ENCODE results near the gene VGLL4.

VGLL4 gene

DNA sequence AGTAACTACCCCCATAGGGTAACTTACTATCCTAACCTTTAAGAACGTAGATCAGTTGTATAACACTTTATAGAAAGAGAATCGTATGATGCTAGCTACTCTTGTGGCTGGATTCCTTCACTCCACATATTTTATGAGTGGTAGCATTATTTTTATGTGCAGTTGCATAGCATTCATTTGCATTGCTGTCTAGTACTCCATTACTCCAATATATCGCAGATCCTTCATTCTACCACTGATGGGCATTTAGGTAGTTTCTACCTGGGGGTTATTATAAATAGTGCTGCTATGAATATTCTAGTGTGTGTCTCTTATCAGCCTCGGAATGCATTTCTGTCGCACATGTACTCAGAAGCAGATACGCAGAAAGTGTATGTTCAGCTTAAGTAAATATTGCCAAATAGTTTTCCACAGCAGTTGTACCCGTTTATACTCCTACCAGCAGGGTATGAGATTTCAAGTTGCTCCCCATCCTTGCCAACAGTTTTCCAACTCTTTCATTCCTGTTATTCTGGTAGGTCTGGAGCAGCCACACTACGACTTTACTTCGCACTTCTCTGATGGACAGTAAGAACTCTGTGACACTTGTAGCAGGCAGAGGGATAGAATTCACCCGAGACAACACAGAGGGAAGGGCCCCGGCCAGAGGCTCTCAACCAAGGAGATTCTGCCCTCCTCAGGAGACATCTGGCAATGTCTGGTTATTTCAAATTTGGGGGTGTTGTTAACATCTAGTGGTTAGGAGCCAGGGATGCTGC, 9.8 kb upstream of the VGLL4 start:
- FAIRE-seq (no peak), DNase-seq (ENCODE audit: insufficient read length, low spot score) (no peak)

DNA sequence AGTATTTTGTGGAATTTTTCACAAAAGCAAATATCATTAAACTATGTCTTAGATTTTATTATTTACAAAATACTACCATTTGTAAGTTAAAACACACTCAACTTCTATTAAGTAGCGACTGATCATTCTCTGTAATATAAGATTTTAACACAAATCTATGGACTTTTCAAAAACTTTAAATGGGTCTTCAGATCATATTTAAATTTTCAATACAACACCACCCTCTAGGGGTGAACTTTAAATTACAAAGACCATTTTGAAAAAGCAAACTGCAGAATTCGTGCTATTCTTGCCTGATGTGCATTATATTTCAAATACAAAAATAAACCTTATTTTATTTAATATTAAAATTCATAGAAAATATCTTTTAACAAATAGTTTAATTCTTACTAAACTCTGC, 8.2 kb upstream of the VGLL4 start:
- no peak for DNase-seq (ENCODE audit: insufficient read length, low spot score)
- no peak for FAIRE-seq

DNA sequence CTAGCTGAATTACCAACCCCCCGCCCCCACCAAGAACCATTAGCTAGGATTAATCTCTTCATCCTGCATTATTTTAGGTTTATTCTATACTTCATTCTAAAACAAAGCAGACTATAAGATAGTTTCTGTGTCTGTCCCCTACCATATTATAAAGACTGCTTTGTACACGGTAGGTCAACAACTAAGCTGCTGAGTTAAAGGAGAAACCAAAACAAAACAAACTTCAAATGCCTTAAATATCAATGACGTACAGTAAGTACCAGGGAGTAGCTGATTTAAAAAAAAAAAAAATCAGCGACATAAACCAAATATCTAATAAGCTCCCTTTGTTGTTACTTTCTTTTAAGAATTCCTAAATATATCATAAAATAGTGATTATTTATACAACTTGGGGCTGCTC, 7.8 kb upstream of the VGLL4 start:
- DNase-seq (ENCODE audit: insufficient read length, low spot score) (no peak), FAIRE-seq (no peak)

DNA sequence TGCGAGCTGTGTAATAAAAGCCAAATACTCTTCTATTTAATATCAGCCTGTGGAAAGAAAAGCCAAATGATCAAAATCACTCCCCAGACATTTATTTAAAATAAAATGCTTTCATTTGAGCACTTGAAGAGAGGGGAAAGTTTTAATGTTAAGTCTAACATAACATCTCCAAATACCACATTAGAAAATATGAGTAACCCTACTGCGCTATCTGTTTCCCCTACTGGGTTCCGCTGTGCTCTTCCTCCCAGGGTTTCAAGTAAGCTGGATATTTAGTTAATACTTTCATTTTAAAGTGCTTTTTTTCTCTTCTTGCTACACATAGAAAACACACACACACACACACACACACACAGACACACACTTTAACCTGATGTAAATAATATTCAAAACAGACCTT, 6.7 kb upstream of the VGLL4 start:
- no peak for DNase-seq (ENCODE audit: insufficient read length, low spot score)
- FAIRE-seq, result no peak

DNA sequence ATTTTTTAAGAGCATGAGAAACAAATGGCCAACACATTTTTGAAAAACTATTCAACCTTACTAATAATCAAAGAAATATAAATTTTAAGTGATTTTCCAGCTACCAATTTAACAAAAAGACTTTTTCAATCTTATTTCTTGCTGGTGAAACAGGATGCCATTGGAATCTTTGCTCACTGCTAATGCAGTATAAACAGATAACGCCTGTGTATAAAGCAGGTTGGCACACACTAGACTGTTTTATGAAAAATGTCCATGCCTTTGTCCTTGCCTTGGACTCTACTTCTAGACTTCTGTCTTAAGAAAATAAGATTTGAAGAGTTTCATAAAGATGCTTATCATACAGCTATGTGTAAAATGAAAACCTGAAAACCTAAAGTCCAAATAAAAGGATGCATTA, 5.0 kb upstream of the VGLL4 start:
- FAIRE-seq (no peak), DNase-seq (ENCODE audit: insufficient read length, low spot score) (no peak)

DNA sequence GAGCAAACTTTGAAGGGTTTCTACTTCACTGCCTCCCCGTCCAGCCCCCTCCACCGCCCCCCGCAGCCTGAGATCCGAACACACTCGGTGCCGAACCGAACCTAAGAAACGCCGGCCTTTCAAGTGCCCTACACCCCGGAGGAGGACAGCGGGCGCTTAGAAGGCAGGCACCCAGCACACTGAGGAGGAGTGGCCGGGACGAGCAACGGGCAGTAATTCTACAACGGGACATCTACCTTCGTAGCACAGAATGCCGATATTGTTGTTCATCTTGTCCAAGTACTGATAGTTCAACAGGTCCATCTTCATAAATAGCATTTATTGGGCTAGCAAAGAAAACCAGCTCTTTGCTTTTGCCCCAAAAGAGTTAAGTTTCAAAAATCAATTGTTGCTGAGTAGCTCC, 513 bp downstream of the VGLL4 start:
- no peak for FAIRE-seq
- no peak for DNase-seq (ENCODE audit: insufficient read length, low spot score)

DNA sequence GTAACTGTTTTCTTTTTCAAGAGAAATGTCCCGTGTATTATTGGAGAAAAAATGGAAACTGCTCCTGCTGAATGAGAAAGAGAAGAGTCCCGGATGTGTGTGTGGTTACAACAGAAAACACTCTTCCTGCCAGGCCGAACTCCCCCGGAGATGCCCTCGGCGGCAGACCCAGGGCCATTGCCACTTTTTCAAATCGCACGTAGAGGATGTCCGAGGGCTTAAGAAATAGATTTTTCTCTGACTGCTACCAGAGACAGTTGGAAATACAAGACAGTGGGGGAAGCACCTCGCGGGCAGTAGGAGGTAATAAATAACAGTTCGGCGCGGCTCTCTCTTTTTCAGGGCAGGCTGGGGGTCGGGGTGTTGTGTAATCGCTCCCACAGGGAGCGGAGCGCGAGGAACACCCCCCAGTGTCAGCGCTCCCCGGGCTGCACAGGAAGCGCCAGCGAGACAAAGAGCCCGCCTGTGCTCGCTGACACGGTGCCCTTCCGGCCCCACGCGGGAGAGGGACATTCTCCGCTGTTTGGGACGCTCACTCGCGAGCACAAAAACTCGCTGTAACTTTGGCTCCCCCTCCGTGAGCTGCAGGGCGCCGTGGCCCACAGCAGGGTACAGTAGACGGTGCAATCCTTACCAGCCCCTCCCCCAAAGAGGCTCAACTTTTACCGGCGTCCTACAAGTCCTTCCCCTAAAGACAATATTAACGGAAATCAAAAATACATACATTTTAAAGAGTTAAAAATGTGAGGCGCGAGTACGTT, 1.1 kb downstream of the VGLL4 start:
- FAIRE-seq, result peak; percentile 77
- no peak for DNase-seq (ENCODE audit: insufficient read length, low spot score)

DNA sequence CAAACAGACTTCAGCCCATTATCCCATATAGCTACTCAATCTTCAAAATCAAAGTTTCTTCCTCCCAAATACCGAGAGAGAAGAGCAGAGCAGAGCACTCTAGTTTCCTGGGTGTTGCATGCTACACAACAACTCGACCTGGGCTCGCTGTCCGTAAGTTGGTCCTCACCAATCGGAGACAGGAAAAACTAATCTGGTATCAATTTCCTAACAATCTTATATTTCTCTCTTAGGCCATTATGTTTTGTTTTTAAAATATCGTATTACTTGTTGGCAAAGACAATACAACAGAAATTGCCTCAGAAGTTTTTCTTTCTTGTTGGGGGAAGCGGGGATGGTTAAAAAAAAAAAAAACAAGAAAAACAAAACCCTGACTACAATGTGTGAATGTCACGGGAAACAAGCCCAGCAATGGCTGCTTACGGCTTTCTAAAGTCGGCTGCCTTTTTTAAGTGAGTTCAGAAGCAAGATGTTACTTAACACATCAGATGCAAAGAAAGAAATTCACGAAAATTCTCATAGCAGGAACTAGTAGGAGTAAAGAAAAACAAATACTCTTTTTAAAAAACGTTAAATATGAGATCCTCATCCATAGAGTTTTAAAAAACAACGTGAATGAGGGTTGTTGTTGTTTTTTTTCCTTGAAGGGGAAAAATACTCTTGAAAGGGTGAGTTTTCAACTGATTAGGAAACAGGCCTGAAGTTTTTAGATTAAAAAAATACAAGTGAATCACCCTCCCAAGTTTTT, 1.9 kb downstream of the VGLL4 start:
- FAIRE-seq (peak; percentile 67), DNase-seq (ENCODE audit: insufficient read length, low spot score) (no peak)

DNA sequence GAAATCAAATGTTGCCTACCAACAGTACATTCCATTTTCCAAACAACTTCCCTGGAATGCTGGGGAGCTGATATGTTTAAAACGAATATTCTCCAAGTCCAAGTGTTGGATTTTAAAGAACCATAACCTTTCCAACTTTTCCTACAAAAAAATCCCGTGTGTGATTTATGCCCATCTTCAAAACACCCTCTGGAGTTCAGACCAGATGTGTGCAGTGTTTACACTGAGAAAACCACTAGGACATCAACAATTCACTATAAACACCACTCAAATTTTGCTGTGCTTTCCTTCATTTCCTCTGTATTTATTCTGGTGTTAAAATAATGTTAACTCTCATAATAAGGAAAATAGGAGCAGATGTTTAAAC, 2.4 kb downstream of the VGLL4 start:
- no peak for DNase-seq (ENCODE audit: insufficient read length, low spot score)
- FAIRE-seq, result no peak

DNA sequence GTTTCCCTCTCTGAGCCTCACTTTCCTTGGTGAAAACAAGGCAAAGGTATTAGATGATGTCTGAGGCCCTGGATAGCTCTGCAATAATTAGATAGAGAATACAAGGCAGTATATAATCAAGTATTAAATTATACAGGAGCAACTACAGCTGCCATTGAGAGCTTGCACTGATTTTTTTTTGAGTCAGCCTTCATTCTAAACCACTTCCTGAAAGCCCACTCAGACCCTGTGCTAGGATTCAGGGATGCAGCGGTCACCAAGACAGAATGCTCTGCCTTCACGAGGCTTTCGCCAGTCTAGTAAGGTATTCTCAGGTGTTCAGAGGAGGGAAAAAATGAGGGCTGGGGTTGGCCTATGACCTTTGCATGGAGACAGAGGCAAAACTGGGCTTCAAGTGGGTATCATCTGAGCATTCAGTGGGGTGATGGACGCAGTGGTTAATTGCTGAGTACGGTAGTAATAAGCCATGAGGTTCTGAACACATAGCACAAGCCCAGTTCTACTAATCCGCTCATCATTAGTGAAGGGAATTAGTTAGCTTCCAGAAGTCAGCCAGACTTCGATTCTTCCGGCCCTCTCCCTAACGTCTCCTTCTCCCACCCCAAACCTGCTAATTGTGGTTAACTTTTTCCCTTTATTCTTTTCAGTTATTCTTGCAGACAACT, 3.6 kb downstream of the VGLL4 start:
- FAIRE-seq, result no peak
- DNase-seq (ENCODE audit: insufficient read length, low spot score), result no peak

DNA sequence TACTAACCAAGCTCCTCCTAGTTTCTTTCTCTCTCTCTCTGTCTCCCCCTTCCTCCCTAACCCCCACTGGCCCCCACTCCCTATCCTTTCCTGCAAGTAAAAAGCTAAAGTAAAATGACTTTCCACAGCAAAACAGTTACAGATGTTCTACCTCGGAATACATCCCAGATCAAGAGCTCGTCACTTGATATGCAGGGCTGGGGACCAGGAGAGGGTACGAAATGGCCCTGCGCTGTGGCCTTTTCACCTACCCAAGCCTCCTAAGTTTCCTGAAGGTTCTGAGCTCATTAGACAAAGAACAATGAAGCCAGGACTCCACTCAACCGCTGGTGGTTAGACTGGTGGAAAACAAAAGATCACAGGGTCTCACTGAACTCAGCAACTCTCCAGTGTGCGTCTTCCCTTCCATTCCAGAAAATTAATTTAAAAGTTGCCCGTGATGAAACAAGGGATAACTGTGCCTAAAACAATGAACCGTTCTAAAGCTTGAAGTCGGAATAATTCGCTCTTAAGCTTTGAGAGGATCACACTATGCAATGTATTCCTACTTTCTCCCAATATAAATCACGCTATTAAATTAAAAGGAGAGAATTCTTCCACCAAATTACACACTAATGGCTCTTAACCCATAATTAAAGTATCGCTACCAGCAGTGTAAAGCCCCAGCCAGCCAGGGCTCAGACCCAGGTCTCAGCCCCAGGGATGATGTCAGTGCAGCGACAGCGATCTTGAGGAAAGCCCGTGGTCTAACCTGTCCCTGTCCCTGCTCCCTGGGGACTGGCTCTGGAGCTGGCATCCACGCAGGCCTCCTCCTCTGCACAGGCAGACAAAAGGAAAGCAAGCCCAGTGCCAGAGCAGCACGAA, 5.0 kb downstream of the VGLL4 start:
- FAIRE-seq (no peak), DNase-seq (ENCODE audit: insufficient read length, low spot score) (no peak)

DNA sequence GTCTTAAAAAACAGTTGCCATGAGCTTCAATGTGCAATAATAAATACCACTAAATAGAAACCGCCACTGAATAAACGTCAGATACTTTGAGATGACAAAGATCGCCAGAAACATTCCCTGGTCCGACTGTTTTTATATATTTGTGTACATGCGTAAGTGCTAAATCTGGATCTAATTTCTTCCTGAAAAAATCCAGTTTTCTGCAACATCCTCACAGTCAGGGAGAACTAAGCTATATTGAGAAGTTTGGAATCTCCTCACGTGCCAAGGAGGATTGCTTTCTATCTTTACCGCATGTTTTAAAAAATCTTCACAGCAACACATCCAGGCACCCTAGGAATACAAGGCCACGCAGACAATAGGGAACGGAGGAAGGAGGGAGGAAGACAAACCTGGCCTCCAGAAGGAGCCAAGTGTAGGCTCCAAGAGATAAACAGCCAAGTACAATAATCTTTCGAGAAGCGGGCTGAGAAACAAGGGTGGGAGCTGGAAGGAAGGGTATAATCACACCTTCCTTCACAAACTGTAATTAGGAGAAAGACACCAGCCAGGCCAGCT, 5.7 kb downstream of the VGLL4 start:
- FAIRE-seq (no peak), DNase-seq (ENCODE audit: insufficient read length, low spot score) (no peak)

DNA sequence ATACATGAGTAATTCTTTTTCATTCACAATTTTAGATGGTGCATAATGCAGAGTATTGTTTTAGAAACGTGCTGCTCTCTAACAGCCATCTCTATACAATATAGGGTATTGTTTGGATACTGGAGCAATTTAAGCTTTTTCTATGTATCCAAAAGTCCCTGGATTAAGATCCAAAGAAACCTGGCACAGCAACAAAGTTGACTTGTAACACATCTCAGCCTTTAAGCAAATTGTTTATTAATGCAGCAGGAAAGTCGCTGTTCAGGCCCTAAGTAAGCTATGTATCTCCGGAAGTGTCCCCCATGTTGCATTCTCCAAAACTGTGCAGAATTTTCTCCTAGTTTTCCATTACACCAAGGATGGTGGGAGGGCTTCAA, 7.3 kb downstream of the VGLL4 start:
- DNase-seq (ENCODE audit: insufficient read length, low spot score), result no peak
- FAIRE-seq, result no peak

DNA sequence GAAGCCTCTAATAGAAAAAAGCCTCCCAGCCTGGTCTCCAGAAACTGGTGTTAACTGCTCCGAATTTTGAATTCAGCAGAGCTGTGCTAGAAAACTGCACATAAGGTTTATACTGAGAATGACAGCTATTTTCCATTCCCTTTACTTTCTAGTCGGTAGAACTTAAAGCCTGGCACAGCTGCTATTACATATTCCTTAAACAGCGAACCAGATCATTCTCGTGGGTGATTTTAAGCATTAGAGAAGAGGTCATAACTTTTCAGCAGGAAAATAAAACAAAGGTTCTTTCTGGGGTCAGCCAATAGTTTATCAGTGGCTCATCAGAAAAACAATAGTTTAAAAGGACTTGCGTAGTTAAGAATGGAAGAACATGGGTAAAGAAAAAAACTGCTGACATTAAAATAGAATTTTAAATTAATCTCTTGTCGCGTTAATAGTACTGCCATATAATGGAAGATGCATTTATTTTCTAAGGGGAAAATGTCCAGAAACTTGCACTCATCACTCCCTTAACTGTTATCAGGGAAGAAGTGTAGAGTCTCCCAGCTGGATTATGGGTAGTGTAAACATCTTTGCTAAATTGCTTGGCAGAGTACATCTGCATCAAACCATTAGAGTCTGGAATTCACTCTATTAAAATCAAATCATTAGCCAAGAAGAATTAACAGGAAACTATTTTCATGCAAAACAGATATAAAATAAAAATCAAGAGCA, 7.9 kb downstream of the VGLL4 start:
- no peak for FAIRE-seq
- no peak for DNase-seq (ENCODE audit: insufficient read length, low spot score)

DNA sequence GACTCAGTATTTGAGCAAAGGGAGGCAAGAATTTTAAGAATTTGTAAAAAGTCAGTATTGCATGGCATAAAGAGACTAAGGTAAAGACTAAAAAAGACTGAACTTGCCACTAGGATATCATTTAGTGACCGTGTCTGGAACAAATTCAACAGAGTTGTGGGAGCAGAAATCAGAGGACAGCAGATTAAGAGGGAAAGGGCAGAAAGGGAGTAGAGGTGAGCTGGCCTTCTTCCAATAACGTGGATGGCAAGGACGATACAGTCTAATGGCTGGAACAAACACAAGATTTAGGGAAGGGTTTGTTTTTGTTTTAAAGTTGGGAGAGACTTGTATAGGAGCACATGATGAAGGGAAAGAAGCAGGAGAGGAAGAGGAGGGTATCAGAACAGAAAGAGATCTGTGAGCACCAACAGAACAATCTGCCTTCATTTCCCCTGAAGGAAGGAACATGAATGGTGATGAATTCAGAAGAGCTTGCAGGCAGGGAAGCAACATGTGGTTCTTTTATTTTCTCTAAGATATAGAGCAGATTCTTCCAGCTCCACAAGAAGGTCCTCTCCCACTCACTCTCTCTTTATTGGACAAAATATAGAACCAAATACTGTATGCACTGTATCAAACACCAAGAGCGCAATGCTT, 8.6 kb downstream of the VGLL4 start:
- FAIRE-seq (no peak), DNase-seq (ENCODE audit: insufficient read length, low spot score) (no peak)

DNA sequence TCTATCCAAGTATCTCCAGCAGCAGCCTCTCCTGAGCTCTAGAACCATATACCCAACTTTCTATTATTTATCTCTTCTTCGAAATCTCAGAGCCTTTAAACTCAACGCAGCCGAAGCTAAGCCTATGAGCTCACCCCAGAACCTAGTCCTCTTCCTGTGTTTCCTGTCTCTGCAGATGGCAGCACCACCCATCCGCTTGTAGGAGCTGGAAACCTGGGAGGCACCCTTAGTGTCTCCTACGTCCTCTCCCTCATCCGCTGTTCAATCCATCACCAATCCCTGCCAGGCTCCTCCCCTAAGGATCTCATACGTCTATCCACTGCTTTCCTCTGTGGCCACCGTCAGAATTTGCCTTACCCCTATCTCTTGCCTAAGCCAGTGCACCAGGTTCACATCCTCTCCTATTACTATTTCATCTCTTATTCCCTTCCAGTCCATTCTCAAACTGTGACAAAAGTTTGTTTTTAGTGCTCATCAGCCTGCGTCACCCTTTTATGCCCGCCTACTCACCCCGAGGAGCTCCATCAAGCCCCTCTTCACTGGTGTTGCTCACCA, 9.6 kb downstream of the VGLL4 start:
- FAIRE-seq (no peak), DNase-seq (ENCODE audit: insufficient read length, low spot score) (no peak)

DNA sequence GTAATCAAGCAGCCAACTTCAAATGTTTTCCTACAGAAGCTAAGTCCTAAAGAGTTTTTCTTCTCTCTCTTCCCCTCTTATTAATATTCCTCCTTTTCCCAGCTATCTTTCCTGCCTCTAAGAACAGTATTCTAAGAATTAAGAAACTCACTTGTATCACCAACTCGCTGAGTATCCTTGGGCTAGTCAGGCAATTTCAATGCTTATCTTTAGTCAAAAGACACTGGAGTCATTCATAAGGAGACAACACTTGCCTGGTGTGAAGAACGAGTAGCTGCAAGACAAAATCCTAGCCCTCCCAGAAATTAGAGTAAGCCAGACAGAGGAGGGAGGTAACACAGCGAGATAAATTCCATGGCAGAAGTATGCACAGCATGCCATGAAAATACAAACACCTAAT, 10.7 kb downstream of the VGLL4 start:
- no peak for FAIRE-seq
- DNase-seq (ENCODE audit: insufficient read length, low spot score), result no peak

DNA sequence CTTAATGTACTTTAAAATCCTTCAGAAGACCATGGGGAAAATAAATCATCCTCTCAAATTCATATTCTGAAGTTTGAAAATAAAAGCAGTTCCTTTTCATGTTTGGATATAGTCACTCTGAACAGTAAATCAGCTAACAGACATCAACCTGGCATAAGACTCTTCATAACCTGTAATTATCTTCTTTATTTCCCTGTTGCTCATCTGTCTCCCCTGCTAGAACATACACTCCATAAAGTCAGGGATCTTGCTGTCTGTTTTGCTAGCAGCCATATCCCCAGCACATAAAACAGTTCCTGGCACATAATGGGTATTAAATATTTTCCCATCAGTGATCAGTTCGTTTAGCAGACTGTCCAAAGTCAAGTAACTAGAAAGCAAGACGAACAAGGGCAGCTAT, 11.2 kb downstream of the VGLL4 start:
- FAIRE-seq, result no peak
- DNase-seq (ENCODE audit: insufficient read length, low spot score), result no peak

DNA sequence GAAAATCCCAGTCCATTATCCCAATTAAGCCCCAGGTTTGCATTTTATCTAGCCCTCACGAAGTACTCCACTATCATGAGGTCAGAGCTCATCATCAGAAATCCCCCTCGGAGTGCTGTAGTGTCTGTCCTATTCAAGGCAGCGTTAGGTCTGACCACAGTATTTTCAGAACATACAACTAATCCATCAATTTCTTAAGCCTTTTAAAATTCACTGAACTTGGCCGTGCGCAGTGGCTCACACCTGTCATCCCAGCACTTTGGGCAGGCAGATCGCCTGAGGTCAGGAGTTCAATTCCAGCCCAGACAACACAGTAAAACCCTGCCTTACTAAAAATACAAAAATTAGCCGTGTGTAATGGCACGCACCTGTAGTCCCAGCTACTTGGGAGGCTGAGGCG, 11.9 kb downstream of the VGLL4 start:
- FAIRE-seq, result no peak
- DNase-seq (ENCODE audit: insufficient read length, low spot score), result no peak

All from GM19239 (cell line).